Right lobe of liver (tissue), 6 donors: Measurements from ENCODE around the gene MAD2L1. TPM values are rescaled to one million over a fixed set of nuclear protein-coding genes. Genes with fewer than 3 reads are reported as not detected.
"Not testable (repeated sequence)": the region's sequence is repeated elsewhere in the genome, so short reads cannot be mapped to it uniquely, and the experiment has no call there.

Experiments
- ATAC-seq, 4 donors: fragments of 200-7000 bp; cut with Tn5 transposase; one replicate each; pipeline ENCODE4 v1.9.1; 2020; ENCODE audit warnings: mild to moderate bottlenecking in 4 of 4, moderate library complexity in 4 of 4
- DNase-seq, 3 donors: peaks; one replicate each; pipeline ENCODE4 v3.0.0-alpha.2; 2020
- H3K27ac ChIP-seq, 3 donors: fragments of 200-600 bp; one replicate each; pipeline ENCODE4 v1.8.0; 2022
- H3K27me3 ChIP-seq, 2 donors: fragments of 200-600 bp; one replicate each; pipeline ENCODE4 v1.8.0; 2022
- H3K36me3 ChIP-seq, 4 donors: fragments of 200-600 bp; sonication (generic) in 1 of 4; one replicate each; pipeline versions ENCODE4 v1.5.1 to v1.8.0; 2017 to 2022; ENCODE audit warnings: control low read depth in 1 of 4
- H3K4me1 ChIP-seq, 4 donors: fragments of 200-600 bp; sonication (generic) in 1 of 4; one replicate each; pipeline versions ENCODE4 v1.5.1 to v1.8.0; 2017 to 2022; ENCODE audit warnings: control low read depth in 1 of 4
- H3K4me3 ChIP-seq, 3 donors: fragments of 200-600 bp; one replicate each; pipeline ENCODE4 v1.8.0; 2022
- H3K9me3 ChIP-seq, 4 donors: fragments of 200-600 bp; sonication (generic) in 1 of 4; one replicate each; pipeline versions ENCODE4 v1.5.1 to v1.8.0; 2017 to 2022; ENCODE audit warnings: control low read depth in 1 of 4
- CTCF ChIP-seq, 4 donors: fragments of 200-600 bp in 3 of 4; fragments of 450-650 bp in 1 of 4; IDR thresholded peaks; one replicate each; pipeline versions ENCODE4 v1.5.1 to v1.8.0; 2016 to 2022; ENCODE audit warnings: antibody characterized with exemption in 4 of 4, mild to moderate bottlenecking in 2 of 4
- POLR2A ChIP-seq: fragments of 450-650 bp; IDR thresholded peaks from one replicate; pipeline ENCODE4 v1.6.1; 2017; ENCODE audit warnings: antibody characterized with exemption, mild to moderate bottlenecking
- WGBS: methylation state at CpG from one replicate; pipeline ENCODE4 v1.1.6; 2018; ENCODE audit warnings: low coverage, low lambda C conversion rate; ENCODE audit not compliant: insufficient coverage; ENCODE audit errors: missing lambda C conversion rate; 5-methylcytosine and 5-hydroxymethylcytosine counted together
- intact Hi-C, 2 donors: fragments of 100-400 bp; cut with DNase I; formaldehyde crosslinking; loops; one replicate each; pipeline versions ENCODE4 v1.11.2 to v1.14.1; 2022
- total RNA-seq, 6 experiments: library from RNA; depleted of rRNA in 2 of 6; stranded (reverse); fragments of >200 nt in 2 of 6; fragmentation: NEBNext Ultra II Directional in 3 of 6; extraction: Animal tissue kit (Norgen Biotek cat#: 25700) in 3 of 6; gene quantifications; one replicate each; pipeline versions ENCODE4 v1.1.0 to v1.2.4, GENCODE V29; 2016 to 2023
- donor health status: DM: no; HTN: yes; CAD: no.
- donor health status: DM: no; HTN: no; CAD: no.
- donor health status: DM: no; HTN: no; CAD: no.
- donor health status: DM: no; HTN: yes; CAD: no.
- donor health status: DM: no; HTN: yes; CAD: no.

MAD2L1 gene
- total RNA-seq, 6 experiments from 2014 or later = 0.86 to 1.5 (median 1.1) TPM

GRCh38 chr4:120064887-120065286, 1.8 kb downstream of the MAD2L1 start:
- no peak overlapping the region for H3K4me3 ChIP-seq
- no peaks in the 10 kb centered on the region for H3K27me3 ChIP-seq
- intact Hi-C loops = no loop called here
- no peaks in the 10 kb centered on the region for H3K9me3 ChIP-seq
- no peak for TF ChIP-seq POLR2A
- no peak for TF ChIP-seq CTCF (IDR thresholded peaks at IDR 0.05)
- no peak overlapping the region for H3K27ac ChIP-seq
- DNase-seq (no peak), ATAC-seq (no peak)
- 73% methylated on average over 5 of the region's 5 CpGs for WGBS
- H3K4me1 ChIP-seq = peaks cover 0 to 13% (median 4%) of the 10 kb centered on the region in 4 donors
- H3K36me3 ChIP-seq = no peaks in the 10 kb centered on the region

GRCh38 chr4:120063711-120064110, 2.9 kb downstream of the MAD2L1 start:
- H3K27me3 ChIP-seq, H3K36me3 ChIP-seq, H3K9me3 ChIP-seq, intact Hi-C loops, DNase-seq, H3K27ac ChIP-seq, ATAC-seq, H3K4me3 ChIP-seq: not testable (repeated sequence)
- WGBS = 95% methylated on average over 9 of the region's 9 CpGs
- H3K4me1 ChIP-seq = peaks cover 0 to 13% (median 4%) of the 10 kb centered on the region in 4 donors

GRCh38 chr4:120062663-120063195, 3.9 kb downstream of the MAD2L1 start:
- Histone ChIP-seq H3K36me3 (no peaks in the 10 kb centered on the region), H3K27ac (no peak overlapping the region), H3K4me1 (peaks cover 0 to 9% (median 4%) of the 10 kb centered on the region in 4 donors), H3K9me3 (no peaks in the 10 kb centered on the region), H3K4me3 (no peak overlapping the region), H3K27me3 (no peaks in the 10 kb centered on the region)
- intact Hi-C loops = no loop called here
- 76% methylated on average over 5 of the region's 5 CpGs for WGBS
- no peak for TF ChIP-seq POLR2A
- TF ChIP-seq CTCF (IDR thresholded peaks at IDR 0.05) = no peak
- no peak for ATAC-seq
- no peak for DNase-seq

- no peak overlapping the region for H3K4me3 ChIP-seq
- TF ChIP-seq POLR2A (no peak), CTCF (IDR thresholded peaks at IDR 0.05) (no peak)
- no peaks in the 10 kb centered on the region for H3K9me3 ChIP-seq
- no peak overlapping the region for H3K27ac ChIP-seq
- WGBS = 75% methylated on average over 1 of the region's 1 CpG
- no peak for ATAC-seq
- no peaks in the 10 kb centered on the region for H3K27me3 ChIP-seq
- DNase-seq = no peak
- H3K36me3 ChIP-seq = no peaks in the 10 kb centered on the region
- H3K4me1 ChIP-seq = no peaks in the 10 kb centered on the region
- intact Hi-C loops = no loop called here
These were observed 7.6 kb downstream of the MAD2L1 start for GRCh38 chr4:120059036-120059435.

GRCh38 chr4:120057416-120057815, 9.2 kb downstream of the MAD2L1 start:
- no peaks in the 10 kb centered on the region for H3K4me1 ChIP-seq
- H3K4me3 ChIP-seq = no peak overlapping the region
- no peak overlapping the region for H3K27ac ChIP-seq
- H3K36me3 ChIP-seq = no peaks in the 10 kb centered on the region
- no peaks in the 10 kb centered on the region for H3K9me3 ChIP-seq
- H3K27me3 ChIP-seq = no peaks in the 10 kb centered on the region
- no peak for DNase-seq
- no peak for ATAC-seq
- intact Hi-C loops = no loop called here
- TF ChIP-seq CTCF (IDR thresholded peaks at IDR 0.05) (no peak), POLR2A (no peak)
